GM19324 (cell line): Measurements from ENCODE around the gene SREBF1.
"Not testable (repeated sequence)": the region's sequence is repeated elsewhere in the genome, so short reads cannot be mapped to it uniquely, and the experiment has no call there.

Experiments
- ATAC-seq: cut with Tn5 transposase; IDR thresholded peaks from one replicate; pipeline ENCODE4 v1.9.1; 2021; ENCODE audit warnings: mild to moderate bottlenecking, moderate library complexity; ENCODE audit not compliant: unreplicated experiment, low FRiP score

The SREBF1 gene

DNA sequence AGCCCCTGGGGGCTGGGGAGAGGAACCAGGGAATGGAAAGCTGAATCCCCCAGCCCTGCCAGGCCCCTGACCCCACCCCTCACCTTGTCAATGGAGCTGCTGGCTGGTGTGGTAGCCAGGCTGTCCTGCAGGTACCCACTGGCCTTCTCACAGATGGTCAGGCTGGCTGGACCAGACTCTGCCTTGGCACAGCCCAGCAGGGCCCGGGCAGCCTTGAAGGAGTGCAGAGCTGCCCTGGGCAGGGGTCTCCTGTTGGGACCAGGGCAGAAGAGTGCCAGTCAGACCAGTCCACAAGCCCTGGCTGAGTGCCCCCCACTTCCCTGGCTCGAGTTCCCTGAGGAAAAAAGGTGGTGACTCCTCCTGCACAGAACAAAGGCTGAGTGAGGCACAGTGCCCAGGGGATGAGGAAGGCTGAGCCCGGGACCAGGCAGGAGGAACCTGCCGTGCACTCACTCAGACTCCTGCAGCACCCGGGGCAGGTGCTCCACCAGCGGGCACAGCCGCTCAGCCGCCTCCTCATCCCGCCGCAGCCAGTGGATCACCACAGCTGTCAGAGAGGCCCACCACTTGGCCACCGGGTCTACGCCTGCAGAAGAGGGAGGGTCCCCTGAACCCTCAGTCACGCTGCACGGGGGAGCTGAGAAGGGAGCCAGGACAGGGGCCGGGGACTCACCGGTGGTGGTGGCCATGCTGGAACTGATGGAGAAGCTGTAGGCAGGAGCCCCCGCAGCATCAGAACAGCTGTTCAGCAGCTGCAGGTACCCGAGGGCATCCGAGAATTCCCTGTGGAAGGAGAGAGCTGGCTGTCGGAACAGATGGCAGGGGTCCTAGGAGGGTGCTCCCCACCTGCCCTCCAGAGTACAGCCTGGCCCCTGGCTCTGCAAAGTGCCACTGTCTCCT is 22.4 kb downstream of the SREBF1 start:
- no peak for ATAC-seq

DNA sequence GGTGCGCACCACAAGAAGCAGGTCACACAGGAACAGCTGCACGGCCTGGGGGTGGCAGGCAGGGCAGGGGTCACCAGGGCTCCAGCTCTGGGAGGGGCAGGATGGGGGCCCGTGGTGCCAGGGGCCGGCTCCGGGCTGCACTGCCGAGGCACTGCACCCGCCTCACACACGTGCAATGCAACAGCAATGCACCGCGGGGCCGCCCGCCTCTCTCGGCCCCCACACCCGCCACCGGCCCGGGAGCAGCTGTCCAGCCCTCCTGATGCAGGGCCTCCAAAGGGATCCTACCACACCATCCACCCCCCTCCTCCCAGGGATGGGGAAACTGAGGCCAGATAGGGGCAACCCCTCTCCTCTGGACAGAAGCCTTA is 23.1 kb downstream of the SREBF1 start:
- ATAC-seq: no peak

DNA sequence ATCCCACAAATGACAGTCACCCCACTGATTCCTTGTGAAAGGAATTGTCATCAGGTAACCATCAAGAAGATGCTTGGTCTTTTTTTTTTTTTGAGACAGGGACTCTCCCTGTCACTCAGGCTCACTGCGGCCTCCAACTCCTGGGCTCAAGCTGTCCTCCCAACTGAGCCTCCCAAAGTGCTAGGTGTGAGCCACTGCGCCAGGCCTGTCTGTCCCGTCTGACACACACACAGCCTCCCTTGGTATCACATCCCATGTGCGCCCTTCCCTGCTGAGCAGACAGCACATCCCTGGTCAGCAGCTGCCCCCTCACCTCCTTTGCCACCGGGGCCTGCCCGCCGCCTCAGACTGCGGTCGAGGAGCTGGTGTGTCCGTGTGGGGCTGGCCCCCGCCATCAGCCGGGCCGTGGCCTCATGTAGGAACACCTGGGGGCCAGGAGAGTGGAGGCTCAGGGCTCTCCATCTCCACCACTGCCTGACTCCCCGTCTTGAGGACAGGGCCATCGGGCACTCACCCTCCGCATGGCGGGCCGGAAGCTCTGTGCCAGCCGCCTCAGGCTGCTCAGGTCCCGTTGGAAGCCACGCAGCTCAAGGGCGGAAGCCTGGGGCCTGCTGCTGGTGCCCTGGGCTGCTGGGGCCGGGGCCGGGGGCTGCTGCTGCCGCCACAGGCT is 23.6 kb downstream of the SREBF1 start:
- no peak for ATAC-seq

DNA sequence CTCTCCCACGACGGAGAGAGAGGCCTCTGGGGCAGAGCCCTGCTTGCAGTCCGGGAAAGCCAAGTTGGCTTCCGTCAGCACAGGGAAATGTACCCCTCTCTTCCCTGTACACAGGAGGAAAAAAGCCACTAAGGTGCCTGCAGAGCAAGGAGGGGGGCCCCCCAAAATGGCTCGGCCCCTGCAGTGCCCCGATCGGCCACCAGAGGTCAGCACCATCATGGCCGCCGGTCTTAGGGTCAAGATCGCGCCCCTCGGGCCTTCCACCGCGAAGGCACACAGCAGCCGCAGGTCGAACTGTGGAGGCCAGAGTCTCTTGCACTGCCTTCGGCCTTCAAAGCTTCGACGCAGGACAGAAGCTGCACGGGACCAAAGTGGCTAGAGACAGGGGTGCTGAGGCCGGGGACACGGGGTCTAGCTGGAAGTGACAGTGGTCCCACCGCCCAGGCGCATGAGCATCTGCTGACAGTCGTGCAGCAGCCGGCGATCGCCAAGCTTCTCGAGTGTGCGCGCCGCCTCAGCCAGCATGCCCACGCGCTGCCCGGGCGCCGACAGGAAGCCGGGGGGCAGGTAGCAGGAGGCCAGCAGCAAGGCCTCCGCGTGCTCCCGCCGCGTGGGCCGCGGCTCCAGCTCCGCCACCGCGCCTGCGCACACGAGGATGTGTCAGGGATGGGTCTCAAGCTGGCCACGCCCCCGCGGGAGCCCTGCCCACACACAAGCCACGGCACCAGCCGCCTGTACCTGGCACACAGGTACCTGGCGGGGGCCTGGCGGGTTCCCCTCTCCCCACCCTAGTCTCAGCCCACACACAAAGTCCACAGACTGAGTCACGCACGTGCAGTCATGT is 24.4 kb downstream of the SREBF1 start:
- no peak for ATAC-seq

DNA sequence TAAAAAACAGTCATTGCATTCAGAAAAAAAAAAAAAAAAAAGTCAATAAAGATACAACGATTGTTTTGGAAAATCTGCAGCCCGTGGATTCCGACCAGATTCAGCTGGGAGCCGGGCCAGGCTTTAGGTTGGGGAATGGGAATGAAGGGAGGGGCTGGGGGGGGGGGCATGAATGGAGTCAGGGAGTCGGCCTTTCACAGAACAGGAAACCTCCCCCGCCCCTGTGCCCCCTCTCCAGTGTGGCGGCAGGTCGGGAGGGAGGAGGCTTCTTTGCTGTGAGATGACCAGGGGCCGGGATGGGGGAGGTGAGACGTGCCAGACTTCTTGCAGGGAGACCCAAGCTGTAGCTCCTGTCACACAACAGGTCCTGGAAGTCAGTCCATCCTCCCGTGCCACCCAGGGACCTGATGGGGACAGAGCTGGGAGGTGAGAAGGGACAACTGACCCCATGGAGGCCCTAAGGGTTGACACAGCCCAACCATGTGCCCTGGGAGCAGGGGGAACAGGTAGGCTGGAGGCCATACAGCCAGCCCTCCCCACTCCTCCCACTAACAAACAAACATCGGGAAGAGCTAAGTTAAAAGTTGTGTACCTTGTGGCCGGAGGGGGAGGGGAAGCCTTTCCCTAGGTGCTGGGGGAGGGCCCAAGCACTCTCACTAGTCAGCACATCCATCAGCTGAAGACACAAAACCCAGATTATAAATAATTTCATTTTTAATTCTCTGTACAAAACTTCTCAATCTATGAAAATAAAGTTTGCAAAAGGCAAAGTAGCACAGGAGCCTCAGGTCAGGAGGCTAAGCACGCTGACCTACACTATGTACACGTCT is 25.2 kb downstream of the SREBF1 start:
- no peak for ATAC-seq

DNA sequence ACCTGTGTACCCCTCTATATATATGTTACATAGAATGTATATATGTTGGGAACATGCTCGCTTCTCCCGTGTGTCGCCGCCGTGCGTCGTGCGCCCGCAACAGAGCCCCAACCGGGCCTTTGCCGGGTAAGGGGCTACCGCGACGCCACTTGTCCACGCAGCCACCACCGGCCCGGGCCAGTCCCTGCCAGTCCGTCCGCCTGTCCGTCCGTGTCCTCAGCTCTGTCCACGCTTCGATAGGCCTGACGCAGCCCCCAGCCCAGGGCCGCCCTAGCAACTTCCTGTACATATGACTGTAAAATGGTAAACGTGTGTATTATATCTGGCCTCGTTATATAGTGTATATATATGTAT is 25.9 kb downstream of the SREBF1 start:
- ATAC-seq: no peak

DNA sequence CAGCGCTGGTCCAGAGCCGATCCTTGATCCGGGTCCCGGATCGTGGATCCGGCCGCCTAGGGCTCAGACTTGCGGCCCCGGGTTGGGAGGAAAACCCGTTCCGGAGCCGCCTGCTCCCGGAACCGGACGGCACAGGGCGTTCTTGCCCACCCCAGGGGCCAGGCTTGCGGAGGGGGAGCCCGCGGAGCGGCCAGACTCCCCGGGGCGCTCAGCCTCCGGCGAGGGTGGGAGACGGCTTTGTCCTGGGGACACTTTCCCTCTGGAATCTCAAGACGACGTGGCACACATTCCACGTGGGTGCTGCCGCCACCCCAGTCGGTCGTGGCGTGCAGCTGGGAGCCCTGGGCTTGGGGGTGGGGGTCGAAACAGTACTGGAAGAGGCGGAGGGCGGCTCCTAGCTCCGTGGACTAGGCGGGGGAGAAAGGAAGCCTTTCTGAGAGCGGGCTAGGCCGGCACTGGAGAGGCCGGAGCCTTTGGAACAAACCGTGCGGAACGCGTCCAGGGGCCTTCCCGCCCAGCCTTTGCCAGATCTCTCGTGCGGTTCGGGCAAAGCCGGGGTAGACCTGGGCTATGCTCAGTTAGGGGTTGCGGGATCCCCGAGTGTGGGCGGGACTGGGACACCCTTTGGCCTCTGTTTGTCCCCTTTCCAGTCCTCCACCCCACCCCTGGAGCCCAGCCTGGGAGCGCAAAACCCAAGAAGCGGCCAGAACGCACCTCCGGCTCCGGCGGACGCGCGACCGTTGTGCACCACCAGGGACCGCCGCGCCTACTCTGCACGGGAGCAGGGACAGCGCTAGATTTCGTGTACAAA is 26.5 kb downstream of the SREBF1 start:
- no peak for ATAC-seq

DNA sequence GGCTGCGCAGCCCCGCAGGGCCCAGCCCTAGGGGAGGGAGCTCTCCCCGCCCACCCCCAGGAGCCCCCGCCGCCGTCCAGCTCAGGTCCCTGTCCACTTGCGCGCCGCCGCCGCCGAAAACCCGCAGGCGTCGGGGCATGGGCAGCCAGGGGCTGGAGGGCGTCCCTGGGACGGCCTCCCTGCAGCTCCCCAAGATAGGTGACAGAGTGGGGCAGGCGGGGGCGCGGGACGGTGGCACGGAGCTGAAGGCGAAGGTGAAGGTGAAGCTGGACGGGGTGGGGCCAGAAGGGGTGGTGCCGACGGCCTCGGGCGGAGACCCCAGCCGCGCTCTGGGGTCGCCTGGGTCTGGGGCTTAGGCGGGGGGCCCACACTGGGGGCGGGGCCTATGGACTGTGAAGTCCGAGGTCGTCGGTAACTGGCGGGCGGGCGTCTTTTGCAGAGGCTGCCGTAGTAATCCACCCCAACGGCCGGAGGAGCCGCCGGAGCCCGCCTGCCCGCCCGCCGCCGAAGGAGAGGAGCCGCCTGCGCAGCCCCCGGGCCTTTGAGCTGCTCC is 27.2 kb downstream of the SREBF1 start:
- no peak for ATAC-seq

DNA sequence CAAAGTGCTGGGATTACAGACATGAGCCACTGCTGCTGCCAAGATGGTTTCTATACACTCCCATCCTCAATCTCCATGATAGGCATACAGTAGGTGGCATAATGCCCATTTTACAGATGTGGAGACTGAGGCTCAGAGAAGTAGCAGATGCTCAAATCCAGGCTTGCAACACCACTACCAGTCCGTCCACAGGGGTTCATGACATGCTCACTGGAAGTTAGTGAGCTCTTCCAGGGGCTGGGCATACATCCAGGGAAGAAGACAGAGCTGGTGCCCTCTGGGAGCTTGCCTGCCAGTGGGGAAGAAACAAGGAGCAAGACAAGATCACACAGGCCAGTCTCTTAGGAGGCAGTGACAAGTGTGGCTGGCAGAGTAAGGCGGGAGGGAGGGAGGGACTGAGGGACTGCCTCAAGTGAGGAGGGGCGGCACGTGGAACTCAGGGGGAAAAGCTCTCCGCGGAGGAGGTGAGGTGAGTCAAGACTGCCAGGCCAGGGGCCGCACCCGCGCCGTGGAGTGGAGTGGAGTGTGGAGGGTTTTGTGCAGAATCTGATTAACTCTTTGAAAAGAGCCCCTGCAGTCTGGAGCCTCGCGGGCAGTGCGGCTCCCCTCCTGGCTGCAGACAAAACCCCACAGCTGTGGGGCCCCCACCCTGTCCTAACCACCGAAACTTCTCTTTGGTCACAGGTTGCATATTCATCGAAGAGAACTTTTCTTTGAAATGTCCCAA is 27.9 kb downstream of the SREBF1 start:
- ATAC-seq: no peak

DNA sequence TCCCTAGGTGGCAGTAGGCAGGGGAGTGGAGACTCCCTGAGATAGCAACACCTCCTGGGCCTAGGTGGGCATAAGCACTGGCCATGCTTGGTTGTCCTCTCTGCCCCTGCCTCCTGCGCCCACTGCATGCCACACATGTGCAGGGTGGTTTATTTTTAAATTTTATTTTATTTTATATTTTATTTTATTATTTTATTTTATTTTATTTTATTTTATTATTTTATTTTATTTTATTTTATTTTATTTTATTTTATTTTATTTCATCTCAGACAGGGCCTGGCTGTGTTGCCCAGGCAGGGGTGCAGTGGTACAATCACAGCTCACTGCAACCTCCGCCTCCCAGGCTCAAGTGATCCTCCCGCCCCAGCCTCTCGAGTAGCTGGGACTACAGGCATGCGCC is 28.6 kb downstream of the SREBF1 start:
- not testable (repeated sequence) for ATAC-seq

DNA sequence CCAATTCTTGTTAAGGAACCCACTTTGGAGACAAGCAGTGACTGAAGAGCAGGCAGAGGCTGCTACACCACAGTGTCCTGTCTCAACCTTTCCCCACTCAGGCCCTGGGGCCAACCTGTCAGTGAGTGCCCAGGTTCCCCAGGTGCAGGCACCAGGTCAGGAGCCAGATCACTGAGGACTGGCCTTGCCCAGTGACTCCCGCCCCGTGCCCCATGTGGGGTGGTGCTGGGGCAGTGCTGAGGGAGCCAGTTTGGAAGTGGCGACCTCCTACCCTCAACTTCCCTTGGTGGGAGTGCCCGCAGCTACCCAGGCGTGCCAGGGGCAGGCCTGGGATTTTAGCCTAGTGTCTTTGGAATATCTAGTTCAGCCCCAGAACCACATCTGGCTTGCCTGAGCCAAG is 29.3 kb downstream of the SREBF1 start:
- ATAC-seq: no peak

DNA sequence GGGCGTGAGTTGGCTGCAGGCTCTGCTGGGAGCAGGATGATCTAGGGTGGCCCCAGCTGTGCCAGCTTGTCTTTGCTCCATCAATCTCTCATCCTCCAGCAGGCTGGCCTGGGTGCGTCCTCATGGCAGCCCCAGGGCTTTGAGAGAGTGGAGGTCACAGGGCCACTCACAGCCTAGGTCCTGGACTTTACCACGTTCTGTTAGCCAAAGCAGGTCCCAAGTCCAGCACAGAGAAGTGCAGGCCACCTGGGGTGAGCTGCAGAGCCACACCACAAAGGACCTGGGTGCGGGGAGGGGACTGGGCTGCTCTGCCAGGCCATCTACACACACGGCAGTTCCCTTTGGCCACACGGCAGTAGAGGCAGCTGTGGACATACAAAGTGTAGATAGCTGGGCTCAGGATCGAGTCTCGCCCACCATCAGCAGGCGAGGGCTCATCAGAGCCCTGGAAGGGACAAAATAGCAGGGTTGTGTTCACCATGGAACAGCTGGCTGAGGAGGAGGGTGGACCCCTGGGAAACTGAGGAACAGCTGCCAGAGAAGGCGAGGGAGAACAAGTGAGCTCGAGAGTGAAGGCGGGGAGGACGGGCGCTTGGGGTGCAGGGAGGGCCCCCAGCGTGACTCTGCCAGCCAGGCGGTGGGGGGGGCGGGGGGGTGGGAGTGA is 30.0 kb downstream of the SREBF1 start:
- ATAC-seq: no peak

DNA sequence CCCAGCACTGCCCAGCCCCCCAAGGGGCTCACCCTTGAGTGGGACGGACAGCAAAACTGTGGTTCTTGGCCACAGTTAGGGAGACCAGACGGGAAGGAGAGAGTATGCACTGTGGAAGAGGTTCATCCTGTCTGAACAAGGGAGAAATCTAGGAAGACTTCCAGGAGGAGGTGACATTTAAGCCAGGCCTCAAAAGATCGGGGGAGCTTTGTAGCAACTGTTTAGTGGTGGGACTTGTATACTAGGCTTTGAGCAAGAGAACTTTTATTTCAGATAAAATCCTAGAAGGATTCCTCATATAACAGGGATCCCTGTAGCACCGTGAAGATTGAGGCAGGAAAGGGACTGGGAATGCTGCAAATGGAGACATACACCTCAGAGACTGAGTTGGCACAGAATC is 30.8 kb downstream of the SREBF1 start:
- ATAC-seq: no peak

DNA sequence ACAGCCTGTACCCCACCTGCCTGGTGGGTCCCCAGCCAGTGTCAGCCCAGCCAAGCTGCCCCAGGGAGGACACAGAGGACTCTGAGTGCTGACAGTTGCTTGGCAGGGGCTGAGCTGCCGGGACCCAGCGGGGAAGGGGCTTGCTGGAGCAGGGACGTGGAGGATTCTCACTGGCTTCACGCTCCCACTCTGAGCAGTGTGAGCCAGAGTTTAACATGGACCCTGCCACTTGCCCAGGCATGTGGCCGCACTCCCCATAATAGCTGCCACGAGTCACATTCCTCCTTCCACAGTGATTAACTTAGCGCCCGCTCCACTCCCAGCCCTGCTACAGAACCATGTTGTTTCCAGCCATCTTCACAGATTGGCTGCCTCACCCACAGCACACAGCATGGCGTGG is 31.2 kb downstream of the SREBF1 start:
- no peak for ATAC-seq

DNA sequence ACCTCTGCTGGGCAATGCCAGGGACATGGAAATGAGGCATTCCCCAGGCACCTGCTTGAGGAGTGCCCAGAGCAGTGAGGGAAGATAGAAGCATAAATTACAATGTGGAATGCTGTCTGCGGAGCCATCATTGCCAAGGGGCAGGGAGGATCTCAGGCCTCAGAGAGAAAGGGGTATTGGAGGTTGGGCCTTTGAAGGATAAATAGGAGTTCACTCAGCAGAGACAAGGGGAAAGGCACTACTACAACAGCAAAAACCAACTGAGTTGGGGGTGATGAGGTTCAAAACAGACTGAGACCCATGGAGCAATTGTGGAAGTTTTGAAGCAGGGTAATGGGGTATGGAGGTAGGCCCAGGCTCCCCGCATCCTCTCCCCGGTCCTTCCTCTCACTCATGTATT is 32.8 kb downstream of the SREBF1 start:
- ATAC-seq: no peak

DNA sequence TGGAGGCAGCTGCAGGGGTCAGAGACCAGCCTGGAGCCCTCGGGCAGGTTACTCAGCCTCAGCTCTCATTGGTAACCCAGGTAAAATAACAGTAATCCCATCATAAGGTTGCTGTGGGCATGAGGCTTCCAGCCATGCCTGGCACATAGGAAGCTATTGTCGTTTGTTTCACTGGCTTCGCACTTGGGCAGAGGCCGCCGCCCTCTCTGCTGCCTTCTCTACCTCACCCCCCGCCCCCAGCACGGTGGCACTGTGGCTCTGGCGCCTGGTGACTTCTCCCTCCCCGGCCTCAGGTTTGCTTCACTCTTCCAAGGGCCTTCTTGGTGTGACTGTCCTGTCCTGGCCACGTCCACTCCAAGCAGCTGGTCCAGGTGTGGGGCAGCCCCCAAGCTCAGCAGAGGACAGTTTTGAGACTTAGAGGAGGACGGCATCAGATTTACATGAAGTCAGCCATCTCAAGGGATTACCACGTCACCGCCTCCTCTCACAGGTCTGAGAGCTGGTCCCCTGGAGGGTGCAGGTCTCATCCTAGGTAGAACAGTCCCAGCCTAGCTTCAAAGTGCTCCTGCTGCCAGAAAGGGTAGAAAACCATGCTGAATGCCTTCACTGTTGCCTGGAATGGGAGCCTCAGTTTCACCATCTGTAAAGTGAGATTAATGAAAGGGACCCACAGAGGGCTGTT is 34.8 kb downstream of the SREBF1 start:
- no peak for ATAC-seq

DNA sequence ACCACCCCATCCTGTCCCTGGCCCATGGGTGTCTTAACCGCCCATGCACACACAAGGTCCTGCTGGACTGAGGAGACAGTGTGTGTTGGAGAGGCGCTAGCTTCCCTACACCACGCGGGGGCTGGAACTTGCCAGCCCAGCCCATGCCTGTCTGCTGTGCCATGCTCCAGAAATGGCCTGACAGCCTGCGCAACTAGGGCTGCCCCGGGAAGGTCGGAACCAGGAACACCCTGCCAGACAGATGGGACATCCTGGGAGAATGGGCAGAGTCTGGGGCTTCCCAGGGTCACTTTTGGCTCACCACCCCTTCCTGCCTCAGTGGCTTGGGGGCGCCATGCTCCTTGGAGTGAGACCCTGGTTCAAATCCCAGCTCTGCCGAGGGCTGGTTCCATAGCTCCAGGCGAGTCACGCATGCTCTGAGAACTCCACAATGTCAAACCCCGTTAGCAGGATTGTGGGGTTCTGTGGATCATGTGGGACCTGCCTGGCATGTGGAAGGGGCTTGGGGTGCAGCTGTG is 36.2 kb downstream of the SREBF1 start:
- ATAC-seq: no peak
